Measurements from ENCODE around the gene CPED1.

CPED1 gene

DNA sequence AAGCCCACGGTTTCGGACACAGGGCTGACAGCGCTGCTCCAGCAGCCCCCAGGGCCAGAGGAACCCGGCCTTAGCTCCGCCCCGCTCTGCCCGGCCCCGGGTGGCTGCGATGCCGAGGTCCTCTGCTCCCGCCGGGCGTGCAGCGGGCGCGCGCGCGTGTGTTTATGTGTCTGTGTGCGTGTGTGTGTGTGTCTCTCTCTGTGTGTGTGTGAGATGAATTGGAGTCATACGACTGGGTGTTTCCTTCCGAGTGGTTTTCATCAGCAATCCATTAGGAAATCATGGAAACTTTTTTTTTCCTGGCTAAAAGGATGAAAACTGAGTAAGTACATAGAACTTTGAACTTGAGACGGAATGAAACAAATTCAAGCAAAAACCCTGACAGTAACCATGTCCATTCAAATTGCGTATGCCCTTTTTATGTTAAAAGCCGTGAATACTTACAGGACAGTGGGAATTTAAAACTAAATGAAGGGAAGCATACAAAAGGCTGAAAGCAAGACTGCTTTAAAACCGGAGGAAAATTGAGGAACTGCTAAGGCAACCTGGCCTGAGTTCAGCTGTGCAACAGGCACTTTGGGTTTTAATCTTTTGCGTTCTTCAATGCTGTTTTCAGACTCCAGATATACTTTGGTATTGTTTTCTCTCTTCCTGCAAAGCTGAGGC is at the start of gene CPED1:
Gene CPED1, plus strand, starts transcription at position 121 of the 666 bp plus-strand sequence. CDS start 911 bp downstream, outside the sequence.
- peak; percentile 73 for DNase-seq (ENCODE audit: low read depth)

GRCh38 chr7:120939345-120939744 is 49.2 kb upstream of the CPED1 start:
- DNase-seq (ENCODE audit: low read depth): no peak

DNA sequence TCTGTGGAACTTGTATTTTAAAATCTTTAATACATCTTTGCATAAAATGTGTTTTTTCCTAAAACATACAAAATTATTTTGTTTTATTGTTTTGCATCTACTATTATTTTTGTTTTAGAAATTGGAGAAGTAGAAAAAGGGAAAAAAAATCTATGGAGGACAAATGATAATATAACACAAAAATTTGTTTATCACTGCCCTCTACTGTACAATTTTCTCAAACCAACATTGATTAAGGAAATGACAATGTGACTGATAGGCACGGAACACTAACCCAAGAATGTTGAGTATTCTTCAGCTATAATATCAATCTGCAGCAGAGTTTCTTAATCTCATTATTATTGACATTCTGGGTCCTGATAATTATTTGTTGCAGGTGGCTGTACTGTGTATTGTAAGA is 47.4 kb upstream of the CPED1 start:
- no peak for DNase-seq (ENCODE audit: low read depth)

GRCh38 chr7:120941856-120942255 is 46.7 kb upstream of the CPED1 start:
- no peak for DNase-seq (ENCODE audit: low read depth)

- no peak for DNase-seq (ENCODE audit: low read depth)
These were observed 45.6 kb upstream of the CPED1 start for GRCh38 chr7:120942861-120943260.

- no peak for DNase-seq (ENCODE audit: low read depth)
These were observed 43.5 kb upstream of the CPED1 start for GRCh38 chr7:120944826-120945562.

DNA sequence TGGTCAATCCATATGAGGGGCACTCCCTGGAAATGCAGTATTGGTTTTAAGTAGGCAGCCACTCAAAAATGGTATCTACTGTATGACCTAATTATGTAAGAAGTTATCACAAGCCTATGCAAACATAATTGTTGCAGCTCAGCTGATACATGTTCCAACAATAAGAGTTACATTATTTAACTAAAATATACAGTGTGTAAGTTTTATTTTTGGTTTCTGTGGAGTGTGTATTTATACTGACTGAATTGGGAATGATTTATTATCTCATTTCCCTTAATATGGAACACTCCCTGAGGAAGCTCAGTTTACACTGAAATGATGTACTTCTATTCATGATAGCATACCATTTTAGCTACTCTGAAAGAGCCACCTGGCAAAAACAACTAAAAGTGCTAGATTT is 40.5 kb upstream of the CPED1 start:
- DNase-seq (ENCODE audit: low read depth): no peak

DNA sequence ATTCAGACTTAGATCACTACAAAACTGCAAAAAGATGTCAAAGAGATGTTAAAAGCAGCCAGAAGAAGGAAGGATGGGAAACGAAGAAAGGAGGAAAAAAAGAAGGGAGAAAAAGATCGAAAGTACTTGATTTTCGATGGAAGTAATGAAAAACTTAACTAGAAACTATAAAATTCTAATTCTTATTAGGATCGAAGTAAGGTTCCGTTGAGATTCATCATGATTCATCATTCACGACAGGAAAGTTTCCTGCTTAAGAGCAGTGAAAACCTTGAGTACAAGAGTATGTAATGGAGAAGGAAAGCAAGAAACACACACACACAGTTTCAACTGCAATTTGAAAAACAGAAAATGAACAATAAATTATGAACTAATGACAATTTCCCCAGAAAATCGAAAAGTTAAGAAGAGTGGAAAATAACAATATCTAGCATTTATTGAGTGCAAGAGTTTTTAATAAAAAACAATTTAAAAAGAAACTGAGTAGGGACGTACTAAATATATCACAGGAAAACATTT is 39.1 kb upstream of the CPED1 start:
- DNase-seq (ENCODE audit: low read depth): no peak

- no peak for DNase-seq (ENCODE audit: low read depth)
These were observed 38.4 kb upstream of the CPED1 start for GRCh38 chr7:120949998-120950538.

DNA sequence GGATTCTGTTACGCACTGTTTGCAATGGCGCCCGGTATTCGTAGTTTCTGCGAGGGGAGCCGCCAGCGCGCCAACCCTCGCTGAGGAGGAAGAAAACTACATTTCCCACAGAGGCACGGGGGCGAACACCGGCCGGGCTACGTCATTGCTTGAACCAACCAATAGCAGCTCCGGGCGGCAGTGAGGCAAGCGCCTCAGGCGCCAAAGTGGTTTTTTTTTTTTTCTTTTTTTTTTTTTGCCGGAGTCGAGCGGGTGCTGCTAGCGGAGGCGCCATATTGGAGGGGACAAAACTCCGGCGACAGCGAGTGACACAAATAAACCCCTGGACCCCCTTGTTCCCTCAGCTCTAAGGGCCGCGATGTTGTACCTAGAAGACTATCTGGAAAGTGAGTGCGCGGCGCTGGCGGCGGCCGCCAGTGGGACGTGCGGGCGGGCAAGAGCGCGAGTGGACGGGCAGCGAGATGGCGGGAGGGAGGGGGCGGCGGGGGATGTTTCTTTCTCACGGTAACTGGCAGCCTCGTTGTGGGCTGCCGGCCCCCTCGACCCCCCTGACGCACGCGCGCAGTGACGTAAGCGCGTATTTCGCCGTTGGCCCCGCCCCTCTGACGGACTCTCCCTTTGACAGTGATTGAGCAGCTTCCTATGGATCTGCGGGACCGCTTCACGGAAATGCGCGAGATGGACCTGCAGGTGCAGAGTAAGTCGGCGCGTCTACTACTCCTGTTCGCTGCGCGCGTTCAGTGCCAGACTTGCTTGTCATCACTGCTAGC is 37.8 kb upstream of the CPED1 start, which contains the start of gene ING3:
Gene ING3, plus strand, starts transcription at position 239 of the 770 bp plus-strand sequence. Its CDS starts 120 bp downstream, at position 359.
- DNase-seq (ENCODE audit: low read depth): peak; percentile 97

DNA sequence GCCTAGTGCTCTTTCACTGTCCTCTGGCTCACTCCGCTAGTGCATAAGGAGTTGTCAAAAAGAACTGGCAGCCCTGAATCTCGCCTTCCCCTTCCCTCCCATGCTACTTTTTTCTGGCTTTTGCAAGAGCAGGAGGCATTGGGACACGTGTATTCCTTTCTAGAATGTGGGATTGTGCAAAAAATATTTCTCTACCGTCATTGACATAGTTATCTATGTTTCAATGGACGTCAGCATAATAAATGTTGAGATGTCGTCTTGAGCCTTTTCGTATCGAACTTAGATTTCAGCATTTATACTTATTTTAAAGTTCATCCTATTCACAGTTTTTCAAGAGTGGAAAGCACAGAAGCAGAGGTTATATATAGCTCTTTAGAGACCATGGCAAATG is 37.2 kb upstream of the CPED1 start:
- DNase-seq (ENCODE audit: low read depth): no peak

- no peak for DNase-seq (ENCODE audit: low read depth)
These were observed 36.7 kb upstream of the CPED1 start for GRCh38 chr7:120951826-120952225.

- DNase-seq (ENCODE audit: low read depth): no peak
These were observed 32.8 kb upstream of the CPED1 start for GRCh38 chr7:120955577-120956149.

DNA sequence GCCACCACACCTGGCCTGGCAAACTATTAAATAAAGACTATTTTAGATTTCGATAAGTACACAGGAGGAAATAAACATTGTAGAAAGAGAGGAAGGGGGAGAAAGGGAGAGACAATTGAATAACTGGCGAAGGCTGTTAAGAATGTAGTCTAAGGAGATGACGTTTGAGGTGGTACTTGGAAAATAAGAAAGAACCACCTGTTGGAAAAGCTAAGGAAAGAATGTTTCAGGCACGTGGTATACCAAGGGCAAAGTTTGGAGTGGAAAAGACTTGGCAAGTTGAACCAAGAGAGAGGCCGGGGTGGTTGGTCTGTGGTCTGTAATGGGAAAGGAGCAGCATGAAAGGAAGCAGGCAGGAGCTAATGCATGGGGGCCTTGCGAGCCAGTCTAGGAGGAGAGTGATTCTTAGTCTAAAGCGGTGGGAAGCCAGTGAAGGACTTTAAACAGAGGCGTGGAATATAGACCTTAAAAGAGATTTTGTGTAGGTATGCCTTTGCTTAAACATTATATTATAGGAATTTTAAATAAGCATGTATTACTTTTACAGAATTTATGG is 28.5 kb upstream of the CPED1 start:
- no peak for DNase-seq (ENCODE audit: low read depth)

- DNase-seq (ENCODE audit: low read depth): no peak
These were observed 27.8 kb upstream of the CPED1 start for GRCh38 chr7:120960714-120961113.

GRCh38 chr7:120961638-120962173 is 26.8 kb upstream of the CPED1 start:
- DNase-seq (ENCODE audit: low read depth): no peak

DNA sequence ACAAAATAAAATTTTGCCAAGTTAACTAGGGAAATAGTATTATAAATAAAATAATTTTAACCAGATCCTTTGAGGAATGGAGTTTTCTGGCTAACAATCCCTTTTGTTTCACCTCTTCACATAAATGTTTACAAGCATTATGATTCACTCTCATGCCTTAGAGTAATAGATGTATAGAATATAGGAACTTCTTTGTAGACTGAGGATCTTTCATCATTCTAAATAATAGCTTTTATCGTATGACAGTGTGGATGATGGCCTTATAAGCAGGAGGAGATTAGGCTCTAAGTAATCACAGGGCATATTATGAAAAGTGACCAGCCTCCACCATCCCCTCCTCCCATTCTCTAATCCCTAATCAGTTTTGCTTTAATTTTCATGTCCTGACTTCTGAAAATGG is 24.4 kb upstream of the CPED1 start:
- no peak for DNase-seq (ENCODE audit: low read depth)

DNA sequence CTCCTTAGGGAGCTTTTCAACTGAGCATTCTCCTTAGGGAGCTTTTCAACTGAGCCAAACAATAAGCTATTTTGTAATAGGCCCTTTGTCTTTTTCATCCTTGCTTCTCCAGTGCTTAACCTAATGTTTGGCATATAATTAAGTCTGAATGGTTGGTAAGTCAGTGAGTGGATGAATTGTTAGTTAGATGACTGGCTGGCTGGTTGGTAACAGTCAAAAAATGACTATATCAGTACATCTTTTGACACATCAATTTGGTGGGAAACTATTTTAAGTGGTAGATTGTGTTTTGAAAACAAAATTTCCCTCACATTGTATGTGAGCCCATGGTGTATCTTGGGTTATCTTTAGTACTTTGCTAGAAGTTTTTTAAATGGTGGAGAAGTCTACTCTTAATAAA is 21.6 kb upstream of the CPED1 start:
- no peak for DNase-seq (ENCODE audit: low read depth)

- DNase-seq (ENCODE audit: low read depth): no peak
These were observed 14.7 kb upstream of the CPED1 start for GRCh38 chr7:120973849-120974248.

DNA sequence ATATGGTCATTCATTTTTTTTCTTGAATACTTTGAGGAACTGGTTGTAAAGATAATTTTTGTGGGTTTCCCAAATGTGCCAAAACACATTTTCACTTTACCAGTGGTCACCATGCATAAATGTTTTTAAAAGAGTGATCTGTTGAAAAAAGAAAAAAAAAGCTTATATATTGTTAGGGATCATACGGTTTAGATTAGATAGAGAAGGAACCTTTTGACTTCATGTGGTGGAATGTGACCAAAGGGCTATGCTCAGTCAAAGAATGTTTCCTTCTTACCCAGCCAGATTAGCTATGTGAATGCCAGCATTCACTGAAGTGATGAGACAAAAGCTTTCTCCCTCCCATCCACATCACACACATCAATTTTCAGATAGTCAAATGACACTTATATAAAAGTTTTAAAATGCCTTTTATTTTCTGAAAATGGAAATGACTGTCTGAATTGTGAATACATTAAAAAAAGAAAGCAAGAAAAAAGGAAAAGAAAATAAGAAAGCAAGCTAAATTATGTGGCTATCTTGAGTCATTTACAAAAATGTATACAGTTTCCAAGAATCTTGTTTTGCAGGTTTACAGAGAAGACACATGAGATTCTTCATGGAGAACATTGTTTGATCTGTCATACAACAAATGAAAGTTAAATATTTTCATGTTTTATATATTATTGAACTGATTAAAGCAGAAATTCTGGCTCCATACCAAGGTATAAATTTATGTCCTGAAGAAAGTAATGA is 8.6 kb upstream of the CPED1 start:
- DNase-seq (ENCODE audit: low read depth): no peak

DNA sequence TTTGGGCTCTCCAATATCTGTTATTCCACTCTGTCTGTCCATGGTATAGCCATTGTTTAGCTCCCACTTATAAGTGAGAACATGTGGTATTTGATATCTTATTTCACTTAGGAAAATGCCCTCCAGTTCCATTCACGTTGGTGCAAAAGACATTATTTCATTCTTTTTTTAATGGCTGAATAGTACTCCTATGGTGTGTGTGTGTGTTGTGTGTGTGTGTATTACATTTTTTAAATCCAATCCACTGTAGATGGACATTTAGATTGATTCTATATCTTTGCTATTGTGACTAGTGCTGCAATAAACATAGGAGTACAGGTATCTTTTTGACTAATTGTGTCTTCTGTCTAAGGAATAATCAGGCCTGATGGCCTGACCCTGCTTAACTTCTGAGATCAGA is 7.4 kb upstream of the CPED1 start:
- no peak for DNase-seq (ENCODE audit: low read depth)
